H9 (cell line): ENCODE measurements around the gene PPP1R16B. TPM values are rescaled to one million over a fixed set of nuclear protein-coding genes. Genes with fewer than 3 reads are reported as not detected.

Experiments used
- DNase-seq: peaks from one replicate; pipeline ENCODE4 v3.0.0-alpha.2; 2017
- H2AFZ ChIP-seq: one replicate; pipeline ENCODE4 v1.6.1; 2013; ENCODE audit warnings: mild to moderate bottlenecking, low read length, control low read depth, moderate library complexity
- H2AK5ac ChIP-seq: 2 replicates; pipeline ENCODE4 v1.6.1; 2013; ENCODE audit warnings: low read length, control low read depth, mixed read lengths; ENCODE audit not compliant: insufficient read length
- H2BK120ac ChIP-seq: one replicate; pipeline ENCODE4 v1.6.1; 2013; ENCODE audit warnings: low read depth, mild to moderate bottlenecking, low read length, control low read depth, inconsistent platforms; ENCODE audit not compliant: poor library complexity, severe bottlenecking
- H2BK12ac ChIP-seq: 2 replicates; pipeline ENCODE4 v1.6.1; 2013; ENCODE audit warnings: low read length, control low read depth, mixed read lengths, low read depth; ENCODE audit not compliant: insufficient read length
- H2BK15ac ChIP-seq: 2 replicates; pipeline ENCODE4 v1.6.1; 2013; ENCODE audit warnings: low read depth, low read length, control low read depth
- H2BK20ac ChIP-seq: one replicate; pipeline ENCODE4 v1.6.1; 2013; ENCODE audit warnings: low read depth, mild to moderate bottlenecking, low read length, control low read depth, inconsistent platforms; ENCODE audit not compliant: poor library complexity, severe bottlenecking
- H2BK5ac ChIP-seq: 2 replicates; pipeline ENCODE4 v1.6.1; 2013; ENCODE audit warnings: low read length, control low read depth, mixed read lengths; ENCODE audit not compliant: insufficient read length
- H3K14ac ChIP-seq: 2 replicates; pipeline ENCODE4 v1.6.1; 2013; ENCODE audit warnings: low read length, control low read depth; ENCODE audit not compliant: insufficient read depth
- H3K18ac ChIP-seq: 2 replicates; pipeline ENCODE4 v1.6.1; 2013; ENCODE audit warnings: low read depth, mild to moderate bottlenecking, mixed read lengths, low read length, control low read depth; ENCODE audit not compliant: insufficient read length
- H3K23ac ChIP-seq: 2 replicates; pipeline ENCODE4 v1.6.1; 2013; ENCODE audit warnings: low read length, control low read depth, mixed read lengths, low read depth; ENCODE audit not compliant: insufficient read length
- H3K23me2 ChIP-seq: 2 replicates; pipeline ENCODE4 v1.6.1; 2013; ENCODE audit warnings: low read depth, mild to moderate bottlenecking, mixed read lengths, low read length, control low read depth; ENCODE audit not compliant: insufficient read length, poor library complexity, severe bottlenecking
- H3K27ac ChIP-seq: 2 replicates; pipeline ENCODE4 v1.5.1; 2013; ENCODE audit warnings: low read length, control low read depth, mixed read lengths, low read depth; ENCODE audit not compliant: insufficient read length
- H3K27me3 ChIP-seq: 2 replicates; pipeline ENCODE4 v1.6.1; 2013; ENCODE audit warnings: low read length, control low read depth, inconsistent platforms; ENCODE audit not compliant: insufficient read depth
- H3K4ac ChIP-seq: 2 replicates; pipeline ENCODE4 v1.6.1; 2013; ENCODE audit warnings: low read depth, mild to moderate bottlenecking, control low read depth, inconsistent platforms, low read length, moderate library complexity
- H3K4me1 ChIP-seq: 2 replicates; pipeline ENCODE4 v1.6.1; 2013; ENCODE audit warnings: low read length, control low read depth, inconsistent platforms; ENCODE audit not compliant: insufficient read depth
- H3K4me2 ChIP-seq: 2 replicates; pipeline ENCODE4 v1.6.1; 2013; ENCODE audit warnings: low read length, control low read depth, mixed read lengths; ENCODE audit not compliant: insufficient read length, insufficient read depth
- H3K56ac ChIP-seq: 2 replicates; pipeline ENCODE4 v1.6.1; 2013; ENCODE audit warnings: low read depth, mild to moderate bottlenecking, mixed read lengths, low read length, control low read depth; ENCODE audit not compliant: insufficient read length
- H3K79me1 ChIP-seq: 2 replicates; pipeline ENCODE4 v1.6.1; 2013; ENCODE audit warnings: low read depth, mild to moderate bottlenecking, moderate library complexity, low read length, control low read depth, inconsistent platforms; ENCODE audit not compliant: insufficient read depth, poor library complexity, severe bottlenecking
- H3K79me2 ChIP-seq: 2 replicates; pipeline ENCODE4 v1.6.1; 2013; ENCODE audit warnings: low read length, control low read depth, inconsistent platforms; ENCODE audit not compliant: insufficient read depth
- H3K9ac ChIP-seq: 2 replicates; pipeline ENCODE4 v1.6.1; 2013; ENCODE audit warnings: low read length, control low read depth, mixed read lengths; ENCODE audit not compliant: insufficient read length; ENCODE audit errors: extremely low read depth
- H3K9me3 ChIP-seq: one replicate; pipeline ENCODE4 v1.6.1; 2013; ENCODE audit warnings: low read depth, low read length, inconsistent platforms; ENCODE audit not compliant: control insufficient read depth
- H3T11ph ChIP-seq: one replicate; pipeline ENCODE4 v1.6.1; 2013; ENCODE audit warnings: mild to moderate bottlenecking, low read length, control low read depth, inconsistent platforms
- H4K20me1 ChIP-seq: one replicate; pipeline ENCODE4 v1.6.1; 2013; ENCODE audit not compliant: control insufficient read depth, insufficient read length, insufficient read depth
- H4K5ac ChIP-seq: 2 replicates; pipeline ENCODE4 v1.6.1; 2013; ENCODE audit warnings: low read depth, mild to moderate bottlenecking, mixed read lengths, low read length, control low read depth; ENCODE audit not compliant: insufficient read length
- H4K8ac ChIP-seq: replicated peaks from 2 replicates; pipeline ENCODE4 v1.6.1; 2013; ENCODE audit warnings: low read length, control low read depth, mixed read lengths, low read depth; ENCODE audit not compliant: insufficient read length
- H4K91ac ChIP-seq: 2 replicates; pipeline ENCODE4 v1.6.1; 2013; ENCODE audit warnings: low read depth, mild to moderate bottlenecking, moderate library complexity, mixed read lengths, low read length, control low read depth; ENCODE audit not compliant: insufficient read length
- H3K27ac Mint-ChIP-seq, 3 experiments: 2 replicates in 2 of 3; 3 replicates in 1 of 3; pipeline ENCODE4 v1.8.0; 2020 to 2021; ENCODE audit warnings: mixed read lengths in 3 of 3, mild to moderate bottlenecking in 1 of 3, moderate library complexity in 1 of 3
- H3K27me3 Mint-ChIP-seq: 2 replicates; pipeline ENCODE4 v1.8.0; 2021; ENCODE audit warnings: low read depth, mild to moderate bottlenecking, moderate library complexity, mixed read lengths
- H3K36me3 Mint-ChIP-seq, 3 experiments: 2 replicates in 2 of 3; 3 replicates in 1 of 3; pipeline ENCODE4 v1.8.0; 2020 to 2021; ENCODE audit warnings: low read depth in 3 of 3, mixed read lengths in 3 of 3; ENCODE audit not compliant: insufficient read depth in 1 of 3
- H3K4me1 Mint-ChIP-seq, 2 experiments: 2 replicates each; pipeline ENCODE4 v1.8.0; 2020; ENCODE audit warnings: mixed read lengths in 2 of 2
- H3K4me3 Mint-ChIP-seq, 2 experiments: 2 replicates in 1 of 2; 3 replicates in 1 of 2; pipeline ENCODE4 v1.8.0; 2020 to 2021; ENCODE audit warnings: mild to moderate bottlenecking in 2 of 2, mixed read lengths in 2 of 2, moderate library complexity in 1 of 2
- H3K9me3 Mint-ChIP-seq, 2 experiments: 2 replicates in 1 of 2; 3 replicates in 1 of 2; pipeline ENCODE4 v1.8.0; 2020; ENCODE audit warnings: mild to moderate bottlenecking in 2 of 2, mixed read lengths in 2 of 2, moderate library complexity in 1 of 2
- CTCF ChIP-seq: fragments of 200-600 bp; sonication (generic); conservative IDR thresholded peaks from 3 replicates; pipeline ENCODE4 v1.8.0; 2021; ENCODE audit warnings: antibody characterized with exemption, mild to moderate bottlenecking
- WGBS: extraction: QIAGEN DNeasy Blood & Tissue Kit; methylation state at CpG from one replicate; pipeline ENCODE4 v1.1.7; 2013; ENCODE audit warnings: missing lambda C conversion rate, low lambda C conversion rate, mixed read lengths; ENCODE audit not compliant: insufficient read length; ENCODE audit errors: extremely low coverage; 5-methylcytosine and 5-hydroxymethylcytosine counted together
- total RNA-seq: library from RNA; stranded (reverse); gene quantifications from 2 replicates; pipeline ENCODE4 v1.2.1, GENCODE V29; 2021

The PPP1R16B gene
- total RNA-seq, 1 experiment from 2014 or later: 8.2 TPM

DNA sequence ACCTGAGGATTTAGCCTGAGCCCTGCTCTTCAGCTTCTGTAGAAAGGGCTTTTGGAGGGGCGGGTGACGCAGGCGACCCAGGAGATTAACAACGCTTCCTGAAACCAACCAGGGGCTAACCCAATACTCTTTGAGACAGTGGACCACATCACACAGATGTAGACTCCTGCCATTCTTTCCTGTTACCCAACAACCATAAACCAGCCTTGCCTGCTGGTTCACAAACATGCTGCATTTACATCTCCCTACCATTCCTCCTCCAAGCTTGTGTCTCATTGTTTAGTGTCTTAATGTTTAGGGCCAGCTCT, 28.3 kb downstream of the PPP1R16B start:
- Mint-ChIP-seq H3K9me3 (no peaks in the 10 kb centered on the region), H3K4me1 (peaks cover 8 to 10% of the 10 kb centered on the region in 2 experiments), H3K36me3 (peaks cover 0 to 6% (median 0%) of the 10 kb centered on the region in 3 experiments; a peak in 1 of 7 replicates), H3K4me3 (no peak overlapping the region), H3K27ac (no peak overlapping the region), H3K27me3 (no peaks in the 10 kb centered on the region)
- no peak overlapping the region for H2BK5ac ChIP-seq
- H3T11ph ChIP-seq: no peak overlapping the region
- no CpG with 5 or more reads among the region's 4 CpGs for WGBS
- H3K23me2 ChIP-seq: no peaks in the 10 kb centered on the region
- H3K14ac ChIP-seq: no peak overlapping the region; the same call in 1 of the 2 replicates
- no peak overlapping the region for H2BK20ac ChIP-seq
- H2AK5ac ChIP-seq: peak overlapping the region; percentile 80
- no peak overlapping the region for H2BK12ac ChIP-seq
- H3K27me3 ChIP-seq: no peaks in the 10 kb centered on the region
- TF ChIP-seq CTCF: no peak
- no peak overlapping the region for H3K18ac ChIP-seq
- no peak overlapping the region for H4K5ac ChIP-seq
- no peak for DNase-seq
- H2BK15ac ChIP-seq: no peak overlapping the region
- no peak overlapping the region for H3K23ac ChIP-seq
- H3K79me2 ChIP-seq: no peaks in the 10 kb centered on the region
- no peaks in the 10 kb centered on the region for H4K20me1 ChIP-seq
- no peak overlapping the region for H3K9ac ChIP-seq
- H4K8ac ChIP-seq: no peak overlapping the region
- no peaks in the 10 kb centered on the region for H3K9me3 ChIP-seq
- no peak overlapping the region for H2AFZ ChIP-seq
- no peak overlapping the region for H3K56ac ChIP-seq
- no peak overlapping the region for H4K91ac ChIP-seq
- H3K4me2 ChIP-seq: no peak overlapping the region
- no peaks in the 10 kb centered on the region for H3K4me1 ChIP-seq
- no peaks in the 10 kb centered on the region for H3K79me1 ChIP-seq
- no peak overlapping the region for H3K4ac ChIP-seq
- no peak overlapping the region for H2BK120ac ChIP-seq
- no peak overlapping the region for H3K27ac ChIP-seq
